K562 (cell line): ENCODE data around the gene CLCN5. TPM values are rescaled to one million over a fixed set of nuclear protein-coding genes. Genes with fewer than 3 reads are reported as not detected.

Source experiments
- CBFA2T2 ChIP-seq: fragments of 450-650 bp; conservative IDR thresholded peaks from 2 replicates; pipeline ENCODE4 v1.6.1; 2017; ENCODE audit warnings: mild to moderate bottlenecking
- GABPB1 ChIP-seq: sonication (generic); formaldehyde crosslinking; IDR thresholded peaks from 2 replicates; pipeline ENCODE4 v1.8.0; 2022; ENCODE audit warnings: mild to moderate bottlenecking, missing genetic modification reagents
- KLF1 ChIP-seq: fragments of 450-650 bp; IDR thresholded peaks from 2 replicates; pipeline ENCODE4 v1.6.1; 2016; ENCODE audit warnings: missing genetic modification characterization, missing compliant biosample characterization
- POLR2G ChIP-seq: fragments of 200-400 bp; formaldehyde crosslinking; IDR thresholded peaks from 2 replicates; pipeline ENCODE4 v1.6.1; 2017; ENCODE audit warnings: low read depth, mild to moderate bottlenecking, antibody characterized with exemption, low read length, moderate library complexity
- RBFOX2 ChIP-seq: fragments of 200-400 bp; formaldehyde crosslinking; IDR thresholded peaks from 2 replicates; pipeline ENCODE4 v1.6.1; 2017; ENCODE audit warnings: low read depth, mild to moderate bottlenecking, low read length, moderate library complexity
- TEAD1 ChIP-seq, 2 experiments: fragments of 450-650 bp in 1 of 2; sonication (generic) in 1 of 2; formaldehyde crosslinking; IDR thresholded peaks; 2 replicates each; pipeline versions ENCODE4 v1.4.0 to v1.8.0; 2020 to 2022; ENCODE audit warnings: mild to moderate bottlenecking in 2 of 2, missing genetic modification reagents in 1 of 2
- YY1 ChIP-seq, 3 experiments: IDR thresholded peaks; 2 replicates each; pipeline ENCODE4 v1.6.1; 2011; ENCODE audit warnings: low read length in 2 of 3, mild to moderate bottlenecking in 2 of 3, moderate library complexity in 2 of 3, borderline replicate concordance in 1 of 3, control low read depth in 1 of 3, low read depth in 1 of 3; ENCODE audit not compliant: insufficient read depth in 3 of 3, insufficient replicate concordance in 2 of 3, control insufficient read depth in 1 of 3, insufficient read length in 1 of 3; ENCODE audit errors: extremely low read depth in 1 of 3
- polyA plus RNA-seq, 8 experiments: library from polyadenylated mRNA; depleted of rRNA in 4 of 8; stranded (reverse) in 5 of 8; unstranded in 3 of 8; fragments of >200 nt; fragmentation: Nextera tagmentation in 2 of 8; fragmentation: Illumina TruSeq in 1 of 8; extraction: Ambion mirVana in 2 of 8; extraction: Trizol in 1 of 8; gene quantifications; 2 replicates each; pipeline versions ENCODE4 v1.2.1 to v1.2.3, GENCODE V29; 2011 to 2014; ENCODE audit warnings: inconsistent platforms in 1 of 8, missing spikeins in 1 of 8
- total RNA-seq, 7 experiments: library from RNA; depleted of rRNA in 6 of 7; stranded (reverse); fragments of >200 nt in 6 of 7; fragmentation: Illumina TruSeq in 2 of 7; extraction: Trizol in 2 of 7; gene quantifications; 2 replicates each; pipeline versions ENCODE4 v1.2.1 to v1.2.3, GENCODE V29; 2011 to 2021; ENCODE audit warnings: low replicate concordance in 1 of 7
- TF ChIP-seq, protein P1 (sequence below): IDR thresholded peaks from 2 replicates; pipeline ENCODE4 v1.6.1; 2011; ENCODE audit warnings: borderline replicate concordance, low read depth, mild to moderate bottlenecking, moderate library complexity, low read length; ENCODE audit not compliant: insufficient read depth, poor library complexity, severe bottlenecking
- TF ChIP-seq, protein P2 (sequence below): fragments of 450-650 bp; formaldehyde crosslinking; IDR thresholded peaks from 2 replicates; pipeline ENCODE4 v1.4.0; 2020; ENCODE audit warnings: mild to moderate bottlenecking, moderate library complexity

Gene CLCN5
- total and polyA plus RNA-seq, 9 of the 15 experiments (the other 6 are each of a cell fraction or from before 2014, with no cell fraction given), result 0.94 to 11.8 (median 7.1) TPM

DNA sequence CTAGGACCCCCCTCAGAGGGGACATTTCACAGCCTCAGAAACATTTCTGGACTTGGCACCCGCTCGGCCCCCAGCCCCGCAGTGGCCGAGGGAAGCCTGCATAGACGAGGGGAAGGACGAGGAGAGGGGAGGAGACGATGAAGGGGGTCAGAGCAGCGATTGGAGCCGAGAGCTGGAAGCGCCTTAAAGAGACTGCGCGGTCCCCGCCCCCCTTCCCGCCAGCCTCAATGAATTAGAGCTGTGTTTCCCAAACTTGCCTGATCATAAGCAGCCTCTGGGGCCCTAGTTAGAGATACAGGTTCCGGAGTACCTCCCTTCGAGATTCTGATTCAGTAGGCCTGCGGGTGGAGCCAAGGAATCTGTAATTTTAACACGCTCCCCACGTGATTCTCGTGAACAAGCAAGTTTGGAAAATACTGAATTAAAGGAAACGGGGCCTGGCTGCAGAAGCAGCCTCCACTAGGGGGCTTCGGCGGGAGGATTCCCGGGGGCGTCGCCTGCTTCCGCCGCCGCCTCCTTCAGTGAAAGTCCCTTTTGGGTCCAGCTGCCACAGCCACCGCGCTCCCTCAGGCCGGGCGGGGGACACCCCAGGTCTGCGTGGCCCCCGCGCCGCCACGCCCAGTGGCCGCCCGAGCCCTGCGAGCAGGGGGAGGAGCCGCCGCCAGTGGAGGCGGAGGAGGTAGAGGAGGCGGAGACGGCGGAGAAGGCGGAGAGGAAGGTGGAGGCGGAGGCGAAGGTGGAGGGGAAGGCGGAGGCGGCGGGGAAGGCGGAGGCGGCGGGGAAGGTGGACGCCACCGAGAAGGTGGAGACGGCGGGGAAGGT lies 43.4 kb upstream of the CLCN5 start, which contains the start of gene USP27X (continued):
- TF ChIP-seq POLR2G (peak; percentile 73), GABPB1 (peak; percentile 52; the same call in 1 of the 2 replicates), CBFA2T2 (no peak), TEAD1 (CRISPR knock-in tag; IDR thresholded peaks at IDR 0.05) (0 out of 4 replicates have a peak, but pooled peaks of 1 of the 2 experiments have one; percentile 13), RBFOX2 (peak; percentile 69), KLF1 (tag) (peak; percentile 66; the same call in 1 of the 2 replicates), YY1 (IDR thresholded peaks at IDR 0.05; ENCODE audit: borderline replicate concordance in 1 of 3, control insufficient read depth in 1 of 3, extremely low read depth in 1 of 3, insufficient read depth in 3 of 3, insufficient read length in 1 of 3, insufficient replicate concordance in 2 of 3, low read depth in 1 of 3, low read length in 2 of 3) (no peak)
- TF ChIP-seq, protein P1, sequence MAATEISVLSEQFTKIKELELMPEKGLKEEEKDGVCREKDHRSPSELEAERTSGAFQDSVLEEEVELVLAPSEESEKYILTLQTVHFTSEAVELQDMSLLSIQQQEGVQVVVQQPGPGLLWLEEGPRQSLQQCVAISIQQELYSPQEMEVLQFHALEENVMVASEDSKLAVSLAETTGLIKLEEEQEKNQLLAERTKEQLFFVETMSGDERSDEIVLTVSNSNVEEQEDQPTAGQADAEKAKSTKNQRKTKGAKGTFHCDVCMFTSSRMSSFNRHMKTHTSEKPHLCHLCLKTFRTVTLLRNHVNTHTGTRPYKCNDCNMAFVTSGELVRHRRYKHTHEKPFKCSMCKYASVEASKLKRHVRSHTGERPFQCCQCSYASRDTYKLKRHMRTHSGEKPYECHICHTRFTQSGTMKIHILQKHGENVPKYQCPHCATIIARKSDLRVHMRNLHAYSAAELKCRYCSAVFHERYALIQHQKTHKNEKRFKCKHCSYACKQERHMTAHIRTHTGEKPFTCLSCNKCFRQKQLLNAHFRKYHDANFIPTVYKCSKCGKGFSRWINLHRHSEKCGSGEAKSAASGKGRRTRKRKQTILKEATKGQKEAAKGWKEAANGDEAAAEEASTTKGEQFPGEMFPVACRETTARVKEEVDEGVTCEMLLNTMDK, result peak; percentile 83
- TF ChIP-seq, protein P2, sequence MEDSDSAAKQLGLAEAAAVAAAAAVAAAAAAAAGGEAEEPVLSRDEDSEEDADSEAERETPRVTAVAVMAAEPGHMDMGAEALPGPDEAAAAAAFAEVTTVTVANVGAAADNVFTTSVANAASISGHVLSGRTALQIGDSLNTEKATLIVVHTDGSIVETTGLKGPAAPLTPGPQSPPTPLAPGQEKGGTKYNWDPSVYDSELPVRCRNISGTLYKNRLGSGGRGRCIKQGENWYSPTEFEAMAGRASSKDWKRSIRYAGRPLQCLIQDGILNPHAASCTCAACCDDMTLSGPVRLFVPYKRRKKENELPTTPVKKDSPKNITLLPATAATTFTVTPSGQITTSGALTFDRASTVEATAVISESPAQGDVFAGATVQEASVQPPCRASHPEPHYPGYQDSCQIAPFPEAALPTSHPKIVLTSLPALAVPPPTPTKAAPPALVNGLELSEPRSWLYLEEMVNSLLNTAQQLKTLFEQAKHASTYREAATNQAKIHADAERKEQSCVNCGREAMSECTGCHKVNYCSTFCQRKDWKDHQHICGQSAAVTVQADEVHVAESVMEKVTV (CRISPR knock-in tag), result no peak
